ENCODE results near the gene HACD4. TPM values are rescaled to one million over a fixed set of nuclear protein-coding genes. Genes with fewer than 3 reads are reported as not detected.

Gene HACD4
- total RNA-seq, 3 donors from 2014 or later = 3.3 to 5.1 (median 4.0) TPM

DNA sequence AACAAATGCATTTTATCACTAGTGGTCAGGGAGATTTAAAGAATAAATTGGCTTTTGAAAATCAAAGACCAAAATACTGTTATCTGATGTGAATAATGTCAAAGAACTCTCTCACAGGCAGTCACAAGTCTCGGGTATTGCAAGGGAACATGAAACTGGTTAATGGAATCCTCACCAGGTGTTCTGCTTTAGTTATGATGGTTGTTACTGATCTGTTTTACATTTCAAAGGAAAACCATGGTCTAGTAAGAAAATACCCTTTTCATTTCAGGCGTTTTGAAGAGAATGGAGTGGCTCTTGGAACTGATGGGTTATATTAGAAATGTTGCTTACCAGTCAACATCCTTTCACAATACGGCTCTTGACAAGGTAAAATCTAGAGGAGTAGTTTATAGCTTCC lies 43.4 kb downstream of the HACD4 start:
- no peak for DNase-seq (ENCODE audit: low spot score in 2 of 2)
- Histone ChIP-seq H3K9me3 (no peaks in the 10 kb centered on the region), H3K4me3 (no peak overlapping the region), H3K36me3 (no peaks in the 10 kb centered on the region), H3K4me1 (no peaks in the 10 kb centered on the region), H3K27me3 (no peaks in the 10 kb centered on the region), H3K27ac (no peak overlapping the region)
- intact Hi-C loops (cut with DNase I; ENCODE audit: low total_unique reads) = no loop called here
- no peak for TF ChIP-seq POLR2A (IDR thresholded peaks at IDR 0.05)
- TF ChIP-seq, protein P1, sequence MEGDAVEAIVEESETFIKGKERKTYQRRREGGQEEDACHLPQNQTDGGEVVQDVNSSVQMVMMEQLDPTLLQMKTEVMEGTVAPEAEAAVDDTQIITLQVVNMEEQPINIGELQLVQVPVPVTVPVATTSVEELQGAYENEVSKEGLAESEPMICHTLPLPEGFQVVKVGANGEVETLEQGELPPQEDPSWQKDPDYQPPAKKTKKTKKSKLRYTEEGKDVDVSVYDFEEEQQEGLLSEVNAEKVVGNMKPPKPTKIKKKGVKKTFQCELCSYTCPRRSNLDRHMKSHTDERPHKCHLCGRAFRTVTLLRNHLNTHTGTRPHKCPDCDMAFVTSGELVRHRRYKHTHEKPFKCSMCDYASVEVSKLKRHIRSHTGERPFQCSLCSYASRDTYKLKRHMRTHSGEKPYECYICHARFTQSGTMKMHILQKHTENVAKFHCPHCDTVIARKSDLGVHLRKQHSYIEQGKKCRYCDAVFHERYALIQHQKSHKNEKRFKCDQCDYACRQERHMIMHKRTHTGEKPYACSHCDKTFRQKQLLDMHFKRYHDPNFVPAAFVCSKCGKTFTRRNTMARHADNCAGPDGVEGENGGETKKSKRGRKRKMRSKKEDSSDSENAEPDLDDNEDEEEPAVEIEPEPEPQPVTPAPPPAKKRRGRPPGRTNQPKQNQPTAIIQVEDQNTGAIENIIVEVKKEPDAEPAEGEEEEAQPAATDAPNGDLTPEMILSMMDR (IDR thresholded peaks at IDR 0.05) = no peak
- TF ChIP-seq POLR2AphosphoS5 (IDR thresholded peaks at IDR 0.05) = no peak

DNA sequence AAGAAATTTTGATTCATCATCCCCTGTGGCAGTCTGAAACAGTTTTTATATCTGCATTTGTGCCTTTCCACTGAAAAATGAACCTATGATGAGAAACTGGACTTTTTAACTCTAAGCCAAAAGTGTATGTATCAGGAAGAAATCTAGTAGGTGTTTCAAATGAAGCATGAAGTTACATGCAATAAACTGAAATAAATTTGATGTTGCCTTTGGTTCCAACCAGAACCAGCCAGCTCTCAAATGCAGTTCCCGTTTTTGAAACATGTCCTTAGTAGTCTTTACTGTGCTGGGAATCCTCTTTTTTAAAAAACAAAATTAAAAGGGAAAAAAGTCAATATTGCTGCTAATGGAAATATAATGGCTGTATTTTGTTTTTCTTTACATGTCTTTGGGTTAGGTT lies 43.9 kb downstream of the HACD4 start:
- intact Hi-C loops (cut with DNase I; ENCODE audit: low total_unique reads) = no loop called here
- no peaks in the 10 kb centered on the region for H3K36me3 ChIP-seq
- TF ChIP-seq POLR2A (IDR thresholded peaks at IDR 0.05) = no peak
- TF ChIP-seq POLR2AphosphoS5 (IDR thresholded peaks at IDR 0.05) = no peak
- TF ChIP-seq, protein P1 (IDR thresholded peaks at IDR 0.05) = no peak

DNA sequence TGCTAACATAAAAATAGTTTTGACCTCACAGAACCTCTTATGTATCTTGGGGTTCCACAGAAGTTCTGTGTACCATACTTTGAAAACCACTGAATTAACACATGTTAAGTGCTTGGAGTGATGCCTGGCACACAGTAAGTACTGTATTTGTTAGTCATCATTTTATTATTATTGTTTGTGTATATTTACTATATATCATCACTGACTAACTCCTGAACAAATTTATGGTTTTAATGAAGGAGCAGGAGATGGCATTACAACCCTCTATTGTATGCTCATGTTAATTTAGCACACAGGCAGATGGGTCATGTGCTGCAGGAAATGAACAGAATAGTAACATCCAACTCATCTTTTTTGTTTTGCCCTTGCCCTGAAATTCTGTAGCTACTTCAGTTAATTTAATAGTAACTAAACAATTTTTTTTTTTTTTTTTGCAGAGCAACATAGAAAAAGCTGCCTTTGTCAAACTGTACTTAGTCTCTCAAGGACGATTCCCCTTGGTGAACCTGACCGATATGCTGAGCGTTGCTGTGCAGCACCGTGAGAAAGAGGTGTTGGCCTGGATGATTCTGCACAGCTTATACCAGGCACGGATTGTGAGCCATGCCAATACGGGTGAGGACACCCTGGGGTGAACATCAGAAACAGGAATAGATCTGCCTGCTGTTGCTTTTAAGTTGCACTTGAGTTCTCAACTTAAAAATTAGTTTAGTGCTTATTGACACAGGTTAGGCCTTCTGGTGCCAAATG lies 45.4 kb downstream of the HACD4 start:
- DNase-seq (ENCODE audit: low spot score in 2 of 2) = no peak
- Histone ChIP-seq H3K4me3 (no peak overlapping the region), H3K36me3 (no peaks in the 10 kb centered on the region), H3K4me1 (no peaks in the 10 kb centered on the region), H3K27ac (no peak overlapping the region), H3K9me3 (no peaks in the 10 kb centered on the region), H3K27me3 (no peaks in the 10 kb centered on the region)
- intact Hi-C loops (cut with DNase I; ENCODE audit: low total_unique reads) = no loop called here
- no peak for TF ChIP-seq POLR2A (IDR thresholded peaks at IDR 0.05)

More for the DNA sequence above, 43.9 kb downstream of the HACD4 start:
- no peaks in the 10 kb centered on the region for H3K27me3 ChIP-seq
- no peaks in the 10 kb centered on the region for H3K9me3 ChIP-seq
- DNase-seq (ENCODE audit: low spot score in 2 of 2) = no peak
- no peaks in the 10 kb centered on the region for H3K4me1 ChIP-seq
- no peak overlapping the region for H3K4me3 ChIP-seq
- H3K27ac ChIP-seq = no peak overlapping the region

DNA sequence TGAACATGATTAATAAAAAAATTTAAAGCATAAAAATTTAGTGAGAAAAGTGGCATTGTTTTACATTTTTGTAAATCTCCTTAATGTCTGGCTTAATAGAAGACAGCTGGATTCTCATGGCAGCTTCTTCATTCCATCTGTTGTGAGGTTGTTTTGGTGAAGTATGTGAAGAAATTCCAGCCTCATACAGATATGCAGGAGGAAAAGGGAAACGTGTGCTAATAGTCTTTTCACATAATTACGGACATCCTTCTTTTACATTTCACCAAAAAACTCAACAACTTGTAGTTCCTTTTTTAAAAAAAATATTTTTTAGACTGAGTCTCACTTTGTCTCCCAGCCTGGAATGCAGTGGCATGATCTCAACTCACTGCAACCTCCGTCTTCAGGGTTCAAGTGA lies 46.9 kb downstream of the HACD4 start:
- intact Hi-C loops (cut with DNase I; ENCODE audit: low total_unique reads) = no loop called here
- H3K27me3 ChIP-seq = no peaks in the 10 kb centered on the region
- H3K4me1 ChIP-seq = no peaks in the 10 kb centered on the region
- no peaks in the 10 kb centered on the region for H3K36me3 ChIP-seq
- H3K9me3 ChIP-seq = no peaks in the 10 kb centered on the region
- DNase-seq (ENCODE audit: low spot score in 2 of 2) = no peak
- H3K4me3 ChIP-seq = no peak overlapping the region
- H3K27ac ChIP-seq = no peak overlapping the region
- TF ChIP-seq POLR2AphosphoS5 (IDR thresholded peaks at IDR 0.05) (no peak), POLR2A (IDR thresholded peaks at IDR 0.05) (no peak)
- TF ChIP-seq, protein P1 (IDR thresholded peaks at IDR 0.05) = no peak

DNA sequence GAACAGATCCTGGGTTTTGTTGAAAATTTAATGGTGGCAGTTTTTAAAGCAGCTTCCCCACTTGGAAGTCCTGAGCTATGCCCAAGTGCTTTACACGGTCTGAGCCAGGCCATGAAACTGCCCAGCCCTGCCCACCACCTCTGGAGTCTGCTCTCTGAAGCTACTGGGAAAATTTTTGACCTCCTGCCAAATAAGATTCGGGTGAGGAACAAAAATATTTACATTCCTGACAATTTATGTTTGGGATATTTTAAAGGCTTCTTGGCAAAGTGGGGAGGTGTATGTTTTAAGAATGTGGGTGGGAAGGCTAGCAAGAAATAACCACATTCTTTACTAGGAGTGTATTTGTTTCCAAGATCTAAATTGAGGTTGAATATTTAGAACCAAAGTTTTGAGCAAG lies 50.0 kb downstream of the HACD4 start:
- no peak overlapping the region for H3K27ac ChIP-seq
- no peaks in the 10 kb centered on the region for H3K27me3 ChIP-seq
- no peaks in the 10 kb centered on the region for H3K9me3 ChIP-seq
- TF ChIP-seq POLR2AphosphoS5 (IDR thresholded peaks at IDR 0.05) = no peak
- TF ChIP-seq POLR2A (IDR thresholded peaks at IDR 0.05) = no peak
- no peaks in the 10 kb centered on the region for H3K36me3 ChIP-seq
- no peak overlapping the region for H3K4me3 ChIP-seq
- H3K4me1 ChIP-seq = no peaks in the 10 kb centered on the region
- no peak for DNase-seq (ENCODE audit: low spot score in 2 of 2)
- intact Hi-C loops (cut with DNase I; ENCODE audit: low total_unique reads) = no loop called here

DNA sequence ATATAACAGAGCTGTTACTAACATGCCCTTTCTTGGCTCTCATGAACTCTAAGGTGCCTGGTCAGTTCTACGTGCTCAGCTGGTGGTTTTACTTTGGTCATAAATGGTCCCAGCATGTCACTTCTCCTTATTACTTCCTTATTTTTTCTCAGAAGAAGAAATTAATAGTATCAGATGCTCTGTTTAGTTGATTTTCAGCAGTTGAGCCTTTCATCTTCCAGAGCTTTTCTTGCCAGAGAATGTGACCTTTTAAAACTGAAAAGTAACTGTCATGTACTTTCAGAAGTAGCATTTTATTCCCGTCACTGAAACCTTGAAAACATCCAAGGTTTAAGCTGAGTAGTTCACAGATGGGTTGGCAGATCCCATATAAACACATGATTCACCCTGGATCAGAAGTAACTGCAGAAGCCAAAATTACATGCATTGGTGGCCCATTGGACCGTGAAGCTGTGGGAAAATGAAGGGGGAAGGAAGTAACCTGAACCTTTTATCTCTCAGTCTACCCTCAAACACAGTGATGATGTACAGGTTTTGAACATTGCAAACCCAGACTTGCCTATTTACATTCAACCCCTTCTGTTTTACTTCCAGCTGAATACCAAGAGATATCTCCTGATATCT lies 50.5 kb downstream of the HACD4 start:
- intact Hi-C loops (cut with DNase I; ENCODE audit: low total_unique reads) = no loop called here
- TF ChIP-seq POLR2AphosphoS5 (IDR thresholded peaks at IDR 0.05) = no peak
- TF ChIP-seq POLR2A (IDR thresholded peaks at IDR 0.05) = no peak
- TF ChIP-seq, protein P1 (IDR thresholded peaks at IDR 0.05) = no peak
- H3K27ac ChIP-seq = no peak overlapping the region
- no peaks in the 10 kb centered on the region for H3K27me3 ChIP-seq
- H3K36me3 ChIP-seq = no peaks in the 10 kb centered on the region
- H3K4me3 ChIP-seq = no peak overlapping the region
- DNase-seq (ENCODE audit: low spot score in 2 of 2) = no peak
- H3K9me3 ChIP-seq = no peaks in the 10 kb centered on the region
- no peaks in the 10 kb centered on the region for H3K4me1 ChIP-seq
